GM19468 (cell line): ENCODE results near the gene ZNF287.

Experiments used
- ATAC-seq: cut with Tn5 transposase; IDR thresholded peaks from one replicate; pipeline ENCODE4 v1.9.1; 2021; ENCODE audit warnings: mild to moderate bottlenecking, moderate library complexity, moderate number of reproducible peaks; ENCODE audit not compliant: unreplicated experiment; ENCODE audit errors: extremely low read depth

The ZNF287 gene

DNA sequence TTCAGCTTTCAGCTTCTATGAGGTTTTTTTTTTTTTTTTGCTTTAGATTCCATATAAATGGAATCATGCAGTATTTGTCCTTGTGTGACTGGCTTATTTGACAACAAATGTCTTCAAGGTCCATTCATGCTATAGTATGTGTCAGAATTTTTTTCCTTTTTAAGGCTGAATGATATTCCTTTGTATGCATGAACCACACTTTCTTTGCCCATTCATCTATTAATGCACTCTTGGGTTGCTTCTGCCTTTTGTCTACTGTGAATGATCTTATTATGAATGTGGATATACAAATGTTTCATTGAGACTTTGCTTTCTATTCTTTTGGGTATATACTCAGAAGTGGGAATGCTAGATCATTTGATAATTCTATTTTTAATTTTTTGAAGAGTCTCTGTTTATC is 50.0 kb downstream of the ZNF287 start:
- no peak for ATAC-seq

DNA sequence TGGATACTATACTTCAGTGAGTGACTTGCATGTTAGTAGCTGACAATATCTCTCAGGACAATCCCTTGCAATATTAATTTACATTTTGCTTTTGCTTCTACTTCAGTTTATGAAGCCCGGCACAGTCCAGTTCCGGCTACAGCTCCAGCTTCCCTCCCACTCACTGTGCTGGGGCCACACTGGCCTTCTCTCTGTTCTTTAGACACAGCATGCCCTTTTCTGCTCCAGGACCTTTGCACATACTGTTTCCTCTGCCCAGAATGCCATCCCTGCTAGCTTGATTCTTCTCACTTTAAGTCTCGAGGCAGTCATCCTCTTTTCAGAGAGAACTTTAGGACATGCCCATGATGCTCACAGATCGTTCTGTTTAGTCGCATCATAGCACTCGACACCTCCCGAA is 51.5 kb downstream of the ZNF287 start:
- ATAC-seq: no peak

DNA sequence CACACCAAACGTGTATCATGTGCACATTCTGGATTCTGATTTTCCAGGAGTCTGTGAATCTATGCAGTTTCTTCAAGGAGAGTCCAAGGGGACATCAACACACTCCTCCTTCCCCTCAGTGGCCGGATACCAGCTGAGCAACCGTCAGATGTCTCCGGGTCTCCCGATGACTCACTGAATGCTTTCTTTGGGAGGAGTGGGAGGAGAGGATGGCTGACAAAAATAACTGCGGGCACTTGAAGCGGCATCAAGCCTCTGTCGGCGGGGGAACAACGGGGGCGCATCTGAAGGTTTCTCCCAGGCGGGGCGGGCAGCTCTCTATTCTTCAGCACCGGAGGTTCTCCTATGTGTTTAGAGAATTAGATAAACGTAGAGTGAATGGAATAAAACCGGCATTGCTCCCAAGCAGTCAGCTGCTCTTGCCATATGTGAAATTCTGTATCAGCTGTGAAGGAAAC is 52.4 kb downstream of the ZNF287 start:
- no peak for ATAC-seq

DNA sequence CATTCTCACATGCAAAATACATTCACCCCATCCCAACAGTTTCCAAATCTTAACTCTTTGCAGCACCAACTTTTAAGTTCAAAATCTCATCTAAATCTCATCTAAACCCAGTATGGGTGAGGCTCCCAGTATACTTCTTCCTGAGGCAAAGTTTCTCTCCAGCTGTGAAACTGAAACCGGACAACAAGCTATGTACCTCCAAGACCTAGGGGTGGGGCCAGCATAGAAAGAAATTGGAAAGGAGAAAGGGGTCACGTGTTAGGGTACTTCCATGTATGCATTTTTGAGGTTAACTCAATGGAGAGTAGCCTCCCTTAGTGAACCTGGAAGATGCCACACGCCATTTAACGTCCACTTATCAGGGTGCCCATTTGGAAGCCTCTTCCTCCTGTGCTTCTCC is 53.1 kb downstream of the ZNF287 start:
- ATAC-seq: no peak

DNA sequence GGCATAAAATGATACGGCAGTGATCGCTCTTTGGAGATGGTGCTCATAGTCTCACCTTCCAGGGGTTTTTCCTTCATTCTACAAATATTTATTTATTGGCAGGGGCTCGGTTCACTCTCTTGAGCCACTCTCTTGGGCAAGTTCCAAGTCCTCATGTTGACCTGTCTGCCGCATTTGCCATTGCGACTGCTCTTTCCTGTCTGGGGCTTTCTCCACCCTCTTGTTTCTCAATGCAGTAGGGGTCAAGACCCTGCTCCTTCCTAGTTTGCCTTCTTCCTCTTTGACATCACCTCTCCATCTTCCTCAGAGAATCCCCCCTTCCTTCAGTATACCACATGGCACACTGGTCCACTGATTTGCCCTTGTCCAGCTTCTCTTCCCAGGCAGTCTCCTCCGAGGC is 55.1 kb downstream of the ZNF287 start:
- no peak for ATAC-seq

DNA sequence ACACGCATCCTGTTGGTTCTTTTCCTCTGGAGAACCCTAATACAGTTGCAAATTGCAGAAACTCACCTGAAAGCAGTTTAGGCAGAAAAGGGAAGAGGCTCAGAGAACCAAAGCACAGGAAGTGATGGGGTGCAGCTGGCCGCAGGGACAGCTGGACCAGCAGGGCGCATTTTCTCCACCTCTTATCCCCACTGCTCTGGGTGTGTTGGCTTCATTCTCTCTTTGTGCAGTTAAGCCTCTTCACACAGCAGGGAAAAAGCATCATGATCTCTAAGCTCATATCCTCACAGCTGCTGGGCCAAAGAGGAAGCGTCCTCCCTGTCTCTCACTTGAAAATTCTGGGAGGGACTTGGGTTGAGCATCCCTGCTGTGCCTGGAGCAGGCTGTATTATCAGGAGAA is 57.0 kb downstream of the ZNF287 start:
- no peak for ATAC-seq

DNA sequence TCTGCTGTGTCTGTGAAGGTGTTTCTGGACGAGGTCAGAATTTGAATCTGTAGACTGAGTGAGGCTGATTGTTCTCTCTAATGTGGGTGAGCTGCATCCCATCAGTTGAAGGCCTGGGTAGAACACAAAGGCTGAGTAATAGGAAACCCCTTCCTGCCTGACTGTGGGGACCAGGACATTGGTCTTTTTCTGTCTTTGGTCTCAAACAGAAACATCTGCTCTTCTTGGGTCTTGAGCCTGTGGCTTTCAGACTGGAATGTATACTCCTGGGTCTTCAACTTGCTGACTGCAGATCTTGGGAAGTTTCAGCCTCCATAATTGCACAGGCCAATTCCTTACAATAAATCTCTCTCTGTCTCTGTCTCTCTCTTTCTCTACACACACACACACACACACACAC is 57.4 kb downstream of the ZNF287 start:
- ATAC-seq: no peak

DNA sequence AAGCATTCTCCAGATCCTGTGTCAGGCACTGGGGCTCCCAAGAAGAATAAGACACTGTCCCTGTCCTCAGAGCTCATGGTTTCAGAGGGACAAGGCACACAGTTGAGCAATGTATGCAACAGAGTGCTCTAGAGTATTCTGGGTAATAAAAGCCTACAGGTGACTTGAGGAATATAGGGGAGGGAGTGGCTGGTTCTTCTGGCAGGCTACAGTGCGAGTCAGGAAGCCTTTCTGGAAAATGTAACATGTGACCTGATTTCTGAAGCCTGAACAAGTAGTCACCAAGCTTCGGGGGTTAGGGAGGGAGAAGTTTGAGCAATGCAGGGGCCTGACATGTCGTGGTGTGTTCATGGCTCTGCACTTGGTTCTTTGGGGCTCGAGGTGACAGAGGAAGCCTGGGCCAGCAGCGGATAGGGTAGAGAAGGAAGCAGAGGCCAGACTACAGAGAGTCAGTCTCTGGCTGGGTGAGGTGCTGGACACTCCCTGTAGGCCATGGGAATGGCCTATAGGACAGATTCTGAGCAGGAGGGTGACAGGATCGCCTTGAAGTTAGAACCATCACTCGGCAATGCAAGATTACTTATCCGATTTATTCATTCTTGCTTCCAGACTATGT is 61.0 kb downstream of the ZNF287 start:
- ATAC-seq: no peak

DNA sequence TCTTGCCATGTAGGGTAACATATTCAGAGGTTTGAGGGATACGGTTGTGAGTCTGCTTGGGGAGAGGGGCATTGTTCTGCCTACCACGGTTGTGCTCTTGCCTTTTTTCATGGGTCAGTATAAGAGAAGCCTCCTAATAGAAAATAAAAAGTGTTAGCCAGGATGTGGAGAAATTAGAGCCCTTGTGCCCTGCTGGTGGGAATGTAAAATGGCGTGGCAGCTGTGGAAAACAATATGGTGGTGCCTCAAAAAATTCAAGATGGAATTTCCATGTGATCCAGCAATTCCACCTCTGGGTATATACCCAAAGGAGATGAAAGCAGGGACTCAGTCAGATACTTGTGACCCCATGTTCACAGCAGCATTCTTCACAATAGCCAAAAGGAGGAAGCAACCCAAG is 62.8 kb downstream of the ZNF287 start:
- ATAC-seq: no peak

DNA sequence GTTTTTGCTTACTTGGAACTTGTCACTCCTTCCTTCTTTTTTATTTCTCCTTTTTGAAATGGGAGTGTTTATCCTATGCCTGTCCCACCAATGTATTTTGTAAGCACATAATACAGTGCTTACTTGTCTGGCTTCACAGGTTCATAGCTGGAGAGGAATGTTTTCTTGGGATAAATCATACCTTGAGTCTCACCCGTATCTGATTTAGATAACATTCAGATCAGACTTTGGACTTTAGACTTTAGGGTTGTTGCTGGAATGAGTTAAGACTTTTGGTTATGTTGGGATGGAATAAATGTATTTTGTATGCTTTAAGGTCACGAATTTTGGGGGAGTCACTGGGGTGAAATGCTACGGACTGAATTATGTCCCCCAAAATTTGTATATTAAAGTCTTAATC is 64.0 kb downstream of the ZNF287 start:
- no peak for ATAC-seq
